HepG2 (cell line): ENCODE data around the gene SAMD4A. TPM values are rescaled to one million over a fixed set of nuclear protein-coding genes. Genes with fewer than 3 reads are reported as not detected.

ENCODE experiments used
- ARHGAP35 ChIP-seq: sonication (generic); formaldehyde crosslinking; IDR thresholded peaks from 2 replicates; pipeline ENCODE4 v1.9.0; 2022; ENCODE audit warnings: mild to moderate bottlenecking, inconsistent platforms, moderate library complexity, missing genetic modification reagents, borderline replicate concordance
- KLF15 ChIP-seq: sonication (generic); formaldehyde crosslinking; IDR thresholded peaks from 2 replicates; pipeline ENCODE4 v1.8.1; 2023; ENCODE audit warnings: borderline replicate concordance, mild to moderate bottlenecking, inconsistent platforms, missing genetic modification reagents, mixed read lengths
- MAFG ChIP-seq: sonication (generic); formaldehyde crosslinking; IDR thresholded peaks from 2 replicates; pipeline ENCODE4 v1.5.1; 2020; ENCODE audit warnings: mild to moderate bottlenecking, missing genetic modification reagents
- MED8 ChIP-seq: sonication (generic); formaldehyde crosslinking; IDR thresholded peaks from 2 replicates; pipeline ENCODE4 v1.8.1; 2023; ENCODE audit warnings: mild to moderate bottlenecking, missing genetic modification reagents; ENCODE audit not compliant: insufficient replicate concordance
- NCOA2 ChIP-seq: sonication (generic); formaldehyde crosslinking; IDR thresholded peaks from 2 replicates; pipeline ENCODE4 v1.8.0; 2022; ENCODE audit warnings: inconsistent platforms
- NFYB ChIP-seq: sonication (generic); formaldehyde crosslinking; IDR thresholded peaks from 2 replicates; pipeline ENCODE4 v1.4.0; 2020; ENCODE audit warnings: missing genetic modification reagents
- POGZ ChIP-seq: sonication (generic); formaldehyde crosslinking; IDR thresholded peaks from 2 replicates; pipeline ENCODE4 v1.4.0; 2020; ENCODE audit warnings: mild to moderate bottlenecking, missing genetic modification reagents
- SP2 ChIP-seq: sonication (generic); formaldehyde crosslinking; IDR thresholded peaks from 2 replicates; pipeline ENCODE4 v1.5.1; 2020; ENCODE audit warnings: mild to moderate bottlenecking, missing genetic modification reagents
- TAF15 ChIP-seq: fragments of 200-400 bp; formaldehyde crosslinking; IDR thresholded peaks from one replicate; pipeline ENCODE4 v1.6.1; 2018; ENCODE audit warnings: mild to moderate bottlenecking, low read depth, low read length; ENCODE audit not compliant: poor library complexity, severe bottlenecking
- TFAP4 ChIP-seq: sonication (generic); IDR thresholded peaks from 2 replicates; pipeline ENCODE4 v1.6.1; 2016; ENCODE audit warnings: low read depth, borderline replicate concordance
- U2AF2 ChIP-seq: fragments of 200-400 bp; formaldehyde crosslinking; IDR thresholded peaks from 2 replicates; pipeline ENCODE4 v1.6.1; 2017; ENCODE audit warnings: low read depth, mild to moderate bottlenecking, low read length
- ZFP36L1 ChIP-seq: sonication (generic); formaldehyde crosslinking; IDR thresholded peaks from 2 replicates; pipeline ENCODE4 v1.8.0; 2022; ENCODE audit warnings: mild to moderate bottlenecking, missing genetic modification reagents, moderate library complexity
- ZHX1 ChIP-seq: sonication (generic); formaldehyde crosslinking; IDR thresholded peaks from 2 replicates; pipeline ENCODE4 v1.8.1; 2022; ENCODE audit warnings: low read depth, mild to moderate bottlenecking, missing genetic modification reagents
- ZNF101 ChIP-seq: sonication (generic); formaldehyde crosslinking; IDR thresholded peaks from 2 replicates; pipeline ENCODE4 v1.4.0; 2020; ENCODE audit warnings: mild to moderate bottlenecking, low read depth, missing genetic modification reagents, borderline replicate concordance
- ZNF446 ChIP-seq: sonication (generic); formaldehyde crosslinking; IDR thresholded peaks from 2 replicates; pipeline ENCODE4 v1.5.0; 2020; ENCODE audit warnings: mild to moderate bottlenecking, missing genetic modification reagents
- ZNF484 ChIP-seq: sonication (generic); formaldehyde crosslinking; IDR thresholded peaks from 2 replicates; pipeline ENCODE4 v1.5.1; 2020; ENCODE audit warnings: mild to moderate bottlenecking, low read depth, missing genetic modification reagents, borderline replicate concordance
- ZNF713 ChIP-seq: sonication (generic); formaldehyde crosslinking; IDR thresholded peaks from 2 replicates; pipeline ENCODE4 v1.4.0; 2020; ENCODE audit warnings: mild to moderate bottlenecking, missing genetic modification reagents
- ZNF768 ChIP-seq: sonication (generic); formaldehyde crosslinking; IDR thresholded peaks from 2 replicates; pipeline ENCODE4 v1.4.0; 2020; ENCODE audit warnings: missing genetic modification reagents
- ZNF800 ChIP-seq: sonication (generic); formaldehyde crosslinking; IDR thresholded peaks from 2 replicates; pipeline ENCODE4 v1.4.0; 2020; ENCODE audit warnings: missing genetic modification reagents
- ZNF850 ChIP-seq: sonication (generic); formaldehyde crosslinking; conservative IDR thresholded peaks from 2 replicates; pipeline ENCODE4 v1.9.0; 2021; ENCODE audit warnings: mild to moderate bottlenecking, missing genetic modification reagents
- ZUFSP ChIP-seq: sonication (generic); formaldehyde crosslinking; IDR thresholded peaks from 2 replicates; pipeline ENCODE4 v1.9.0; 2021; ENCODE audit warnings: missing genetic modification reagents, mild to moderate bottlenecking, borderline replicate concordance
- polyA plus RNA-seq, 8 experiments: library from polyadenylated mRNA; depleted of rRNA in 3 of 8; stranded (reverse) in 7 of 8; unstranded in 1 of 8; fragments of >200 nt; fragmentation: Illumina TruSeq in 4 of 8; extraction: Trizol in 4 of 8; gene quantifications; 2 replicates each; pipeline versions ENCODE4 v1.2.1 to v1.2.3, GENCODE V29; 2011 to 2016; ENCODE audit warnings: low read depth in 4 of 8, missing spikeins in 1 of 8, mixed read lengths in 1 of 8; ENCODE audit not compliant: insufficient read depth in 1 of 8
- total RNA-seq, 5 experiments: library from RNA; depleted of rRNA; stranded (reverse); fragments of >200 nt; fragmentation: Illumina TruSeq; extraction: Trizol; gene quantifications; 2 replicates each; pipeline ENCODE4 v1.2.3, GENCODE V29; 2016; ENCODE audit warnings: low read depth in 1 of 5

Gene SAMD4A
- total and polyA plus RNA-seq, 2 of the 13 experiments (the other 11 are each of a cell fraction or from before 2014, with no cell fraction given): 11.8 to 13.0 TPM

GRCh38 chr14:54691525-54692283 is 124.8 kb downstream of the SAMD4A start (continued):
- TF ChIP-seq ZNF713 (no peak), ZNF768 (CRISPR knock-in tag) (no peak), U2AF2 (no peak), NCOA2 (CRISPR knock-in tag) (0 out of 2 replicates have a peak, but pooled peaks have one; percentile 27), TAF15 (no peak), MAFG (no peak), SP2 (no peak), ZNF800 (CRISPR knock-in tag) (no peak), ZNF850 (CRISPR knock-in tag) (no peak), TFAP4 (peak; percentile 9; the same call in 1 of the 2 replicates), KLF15 (CRISPR knock-in tag) (no peak), ZNF446 (CRISPR knock-in tag) (no peak), MED8 (CRISPR knock-in tag) (no peak), NFYB (CRISPR knock-in tag) (no peak), ARHGAP35 (no peak), ZNF484 (CRISPR knock-in tag) (no peak), ZFP36L1 (CRISPR knock-in tag) (no peak), POGZ (CRISPR knock-in tag) (no peak), ZUFSP (CRISPR knock-in tag) (no peak), ZHX1 (CRISPR knock-in tag) (no peak), ZNF101 (CRISPR knock-in tag) (no peak)
